Activated CD8-positive, alpha-beta memory T cell treated with anti-CD3 and anti-CD28 coated beads, Interleukin-2, amount 50 U/mL, for 1 hour (primary cell): Measurements from ENCODE around the gene CDC42BPG.
"Not testable (repeated sequence)": the region's sequence is repeated elsewhere in the genome, so short reads cannot be mapped to it uniquely, and the experiment has no call there.

Experiments used
- DNase-seq: peaks from one replicate; pipeline ENCODE4 v3.0.0-alpha.2; 2020; ENCODE audit errors: extremely low read depth

The CDC42BPG gene

GRCh38 chr11:64834723-64835615, 9.5 kb downstream of the CDC42BPG start:
- no peak for DNase-seq

DNA sequence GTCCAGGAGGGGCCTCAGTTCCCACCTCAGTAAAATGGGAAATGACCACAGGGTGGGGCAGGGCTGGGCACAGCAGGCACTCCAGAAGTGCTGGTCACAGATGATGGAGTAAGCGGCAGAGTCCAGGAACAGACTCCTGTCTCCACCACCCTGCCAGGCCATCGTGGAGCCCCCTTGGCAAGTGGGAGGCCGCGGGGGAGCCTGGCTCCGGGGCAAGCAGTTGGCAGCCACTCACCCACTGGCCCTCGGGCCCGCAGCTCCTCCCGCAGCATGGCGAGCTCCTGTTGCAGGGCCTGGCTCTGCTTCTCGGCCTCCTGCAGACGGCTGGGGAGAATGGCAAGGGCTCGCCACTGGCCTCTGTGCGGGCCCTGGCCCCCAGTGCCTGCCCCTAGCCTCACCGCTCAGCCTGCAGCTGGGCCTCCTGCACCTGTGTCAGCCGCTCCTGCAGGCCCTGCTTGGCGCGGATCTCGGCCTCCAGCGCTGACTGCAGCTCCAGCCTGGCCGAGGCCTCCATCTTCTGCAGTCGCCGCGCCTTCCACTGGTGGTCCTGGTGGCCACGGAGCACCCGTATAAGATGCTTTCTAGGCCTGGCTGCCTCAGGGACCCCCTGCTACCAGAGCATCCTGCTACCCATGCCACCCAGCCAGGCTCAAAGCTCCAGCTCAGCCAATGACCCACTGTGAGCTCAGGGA, 10.3 kb downstream of the CDC42BPG start:
- DNase-seq, result no peak

DNA sequence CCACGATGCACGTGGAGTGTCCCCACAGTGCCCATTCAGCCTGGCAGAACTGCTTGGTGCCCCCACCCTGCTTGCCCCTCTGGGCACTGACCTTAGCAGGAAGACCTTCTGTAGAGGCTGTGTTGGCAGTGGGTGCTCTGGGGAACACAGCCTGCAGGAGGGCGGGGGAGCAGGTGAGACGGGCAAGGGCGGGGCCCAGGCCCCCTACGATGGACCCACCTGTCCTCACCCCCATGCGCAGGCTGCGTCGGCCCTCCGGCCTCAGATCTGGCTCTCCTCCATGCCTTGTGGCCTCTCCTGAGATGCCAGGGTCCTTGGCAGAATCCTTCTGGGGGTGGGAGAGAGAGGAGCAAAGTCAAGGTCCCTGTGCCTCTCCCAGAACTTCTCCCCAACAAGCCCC, 10.9 kb downstream of the CDC42BPG start:
- no peak for DNase-seq

DNA sequence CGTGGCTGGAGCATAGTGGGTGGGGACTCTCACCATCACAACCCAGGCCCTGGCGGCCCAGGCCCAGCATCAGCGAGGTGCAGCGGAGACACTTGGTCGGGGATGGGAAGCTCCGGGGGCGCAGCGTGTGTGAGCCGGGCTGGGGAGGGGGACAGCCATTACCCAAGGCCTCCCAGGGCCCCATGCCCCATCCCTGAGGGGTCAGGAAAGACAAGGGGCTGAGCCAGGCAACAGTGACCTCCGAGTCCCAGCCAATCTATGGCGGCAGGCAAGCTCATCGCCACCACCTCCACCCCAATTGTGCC, 11.3 kb downstream of the CDC42BPG start:
- no peak for DNase-seq

DNA sequence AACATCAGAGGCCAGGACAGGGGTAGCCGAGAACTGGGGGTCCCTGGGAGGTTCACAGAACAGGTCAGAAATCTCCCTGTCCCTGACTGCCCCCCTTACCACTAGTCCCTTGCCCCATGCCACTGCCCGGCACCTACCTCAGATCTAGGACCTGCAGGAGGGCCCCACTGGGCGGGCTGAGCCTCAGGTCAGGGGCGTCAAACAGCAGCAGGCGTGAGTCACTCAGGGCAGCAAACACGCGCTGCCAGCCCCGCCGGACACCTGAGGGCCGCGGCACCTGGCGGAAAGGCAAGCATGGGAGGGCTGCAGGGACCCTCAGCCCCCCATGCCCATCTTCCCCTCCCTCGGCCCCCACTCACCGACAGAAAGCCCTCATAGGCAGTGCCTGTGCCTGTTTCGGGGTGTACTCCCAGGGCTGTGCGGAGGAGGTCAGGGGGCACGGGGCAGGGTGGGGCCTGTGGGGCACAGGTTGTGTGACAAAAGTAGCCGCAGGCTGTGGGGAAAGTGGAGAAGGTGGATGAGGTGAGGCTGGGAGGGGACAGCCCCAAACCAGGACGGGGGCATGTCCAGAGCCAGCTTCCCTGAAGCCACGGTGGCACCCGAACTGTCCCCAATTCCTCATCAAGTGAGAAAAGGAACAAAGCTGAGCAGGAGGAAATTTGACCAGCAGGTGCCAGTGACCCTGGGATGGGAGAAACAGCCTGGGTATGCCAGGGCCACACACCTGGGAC, 11.8 kb downstream of the CDC42BPG start:
- DNase-seq, result no peak

DNA sequence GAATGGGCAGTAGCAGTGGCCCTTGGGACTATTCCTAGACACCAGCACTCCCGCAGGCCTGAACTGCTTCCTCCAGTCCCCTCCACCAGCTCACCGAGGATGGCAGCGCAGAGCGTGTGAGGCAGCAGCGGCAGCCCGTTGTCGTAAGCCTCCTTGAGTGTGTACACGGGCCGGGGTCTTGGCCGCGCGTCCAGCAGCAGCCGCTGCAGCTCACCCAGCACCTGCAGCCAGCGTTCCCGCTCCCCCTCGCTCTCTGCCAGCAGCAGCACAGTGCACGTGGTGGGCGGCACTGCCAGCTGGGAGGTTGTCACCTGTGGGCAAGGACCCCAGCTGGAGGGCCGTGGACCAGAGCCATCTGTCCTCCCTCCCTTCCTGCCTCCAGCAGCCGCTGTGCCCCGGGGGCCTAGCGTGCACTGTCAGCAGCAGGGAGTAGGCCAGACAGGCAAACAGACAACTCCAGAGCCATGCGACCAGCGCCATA, 13.0 kb downstream of the CDC42BPG start:
- no peak for DNase-seq

- DNase-seq, result no peak
Measured at GRCh38 chr11:64829536-64830251, 14.8 kb downstream of the CDC42BPG start.

GRCh38 chr11:64827451-64827839, 17.0 kb downstream of the CDC42BPG start:
- DNase-seq, result no peak

- DNase-seq, result no peak
Measured at GRCh38 chr11:64826578-64827450, 17.6 kb downstream of the CDC42BPG start.

DNA sequence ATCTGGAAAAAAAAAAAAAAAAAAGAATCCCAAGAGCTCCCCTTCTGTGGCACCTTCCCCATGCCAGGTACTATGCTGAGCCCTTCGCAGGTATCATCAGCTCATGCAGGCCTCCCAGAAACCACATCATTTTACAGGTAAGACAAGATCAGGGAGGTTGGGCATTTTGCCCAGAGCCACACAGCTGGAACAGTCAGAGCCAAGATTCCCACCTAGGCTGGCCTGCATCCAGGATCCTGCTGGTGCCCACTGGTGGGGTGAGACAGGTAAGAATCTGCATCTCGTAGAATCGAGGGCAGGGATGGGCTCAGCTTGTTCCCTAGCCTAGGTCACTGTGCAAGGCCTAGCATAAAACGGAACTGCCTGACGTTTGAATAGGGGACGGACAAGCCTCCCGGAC, 18.4 kb downstream of the CDC42BPG start:
- no peak for DNase-seq

DNA sequence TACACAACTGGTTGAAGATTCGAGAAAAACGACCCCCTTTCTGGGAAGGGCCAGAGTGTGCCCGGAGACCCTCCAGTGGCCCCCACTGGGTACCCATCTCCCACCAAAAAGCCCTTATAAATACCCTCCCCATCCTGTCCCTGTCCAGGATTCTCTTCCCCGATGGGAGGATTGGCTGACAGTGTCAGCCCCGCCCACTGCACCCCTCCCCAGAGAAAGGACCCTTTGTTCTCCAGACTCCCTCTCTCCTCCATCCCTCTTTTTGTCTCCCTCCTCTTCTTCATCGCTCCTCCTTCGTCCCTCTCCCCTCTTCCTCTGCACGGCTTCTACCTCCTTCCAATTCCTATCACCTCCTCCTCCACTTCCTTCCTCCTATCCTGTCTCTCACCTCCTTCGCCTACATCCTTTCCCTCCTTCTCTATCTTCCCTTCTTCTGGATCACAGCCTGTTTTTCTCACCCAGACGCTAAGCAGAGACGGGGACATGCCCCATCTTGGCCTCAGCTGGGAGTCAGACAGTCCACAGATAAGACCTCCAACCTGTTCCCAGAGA, 20.8 kb downstream of the CDC42BPG start:
- DNase-seq, result no peak

- no peak for DNase-seq
Measured at GRCh38 chr11:64817476-64817875, 27.0 kb downstream of the CDC42BPG start.

DNA sequence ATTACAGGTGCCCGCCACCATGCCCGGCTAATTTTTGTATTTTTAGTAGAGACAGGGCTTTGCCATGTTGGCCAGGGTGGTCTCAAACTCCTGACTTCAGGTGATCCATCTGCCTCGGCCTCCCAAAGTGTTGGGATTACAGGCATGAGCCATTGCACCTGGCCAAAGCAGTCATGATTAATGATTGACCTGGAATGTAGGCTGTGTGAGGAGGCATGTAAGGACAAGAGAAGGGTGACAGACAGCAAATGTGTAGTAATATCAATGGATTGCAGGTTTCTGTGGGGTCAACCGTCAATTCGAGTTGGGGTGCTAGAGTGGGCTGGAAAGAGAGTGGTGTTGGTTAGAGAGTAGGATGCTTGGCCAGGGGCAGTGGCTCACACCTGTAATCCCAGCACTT, 29.0 kb downstream of the CDC42BPG start:
- DNase-seq, result not testable (repeated sequence)

GRCh38 chr11:64814712-64815187, 29.7 kb downstream of the CDC42BPG start:
- DNase-seq, result no peak

DNA sequence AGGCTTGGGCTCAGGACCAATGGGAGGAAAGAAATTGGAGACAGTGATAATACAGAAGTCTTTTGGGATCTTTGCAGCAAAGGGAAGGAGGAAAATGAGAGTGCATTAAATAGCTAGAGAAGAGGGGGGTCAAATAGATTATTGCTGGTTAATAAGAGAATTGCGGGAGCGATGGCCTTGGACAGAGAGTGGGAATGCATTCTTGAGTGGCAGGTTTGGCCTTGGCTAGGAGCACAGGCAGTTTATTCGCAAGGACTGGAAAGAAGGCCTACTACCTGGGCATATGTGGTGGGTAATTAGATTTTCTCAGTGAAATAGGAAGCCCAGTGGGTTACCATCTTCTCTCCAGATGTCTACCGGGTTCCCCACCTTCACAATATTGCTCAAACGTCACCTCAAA, 30.6 kb downstream of the CDC42BPG start:
- DNase-seq, result no peak

DNA sequence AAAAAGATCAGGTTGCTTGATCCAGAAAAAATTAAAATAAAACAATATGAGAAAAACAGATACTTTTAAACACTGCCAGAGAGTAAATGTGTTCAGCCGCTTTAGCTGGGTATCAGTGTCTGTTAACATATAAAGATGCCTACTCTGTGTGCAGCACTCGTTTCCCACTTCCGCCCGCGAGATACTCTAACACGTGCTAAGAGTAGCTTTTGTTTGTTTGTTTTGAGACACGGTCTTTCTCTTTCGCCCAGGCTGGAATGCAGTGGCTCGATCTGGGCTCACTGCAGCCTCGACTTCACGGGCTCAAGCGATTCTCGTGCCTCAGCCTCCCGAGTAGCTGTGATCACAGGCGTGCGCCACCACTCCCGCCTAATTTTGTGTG, 33.6 kb downstream of the CDC42BPG start:
- no peak for DNase-seq

GRCh38 chr11:64810271-64810890, 34.1 kb downstream of the CDC42BPG start, which contains the start of gene MEN1:
Gene MEN1 (minus strand): TSS chr11:64810551. CDS start chr11:64810109, 442 bp downstream.
- peak; percentile 23 for DNase-seq

DNA sequence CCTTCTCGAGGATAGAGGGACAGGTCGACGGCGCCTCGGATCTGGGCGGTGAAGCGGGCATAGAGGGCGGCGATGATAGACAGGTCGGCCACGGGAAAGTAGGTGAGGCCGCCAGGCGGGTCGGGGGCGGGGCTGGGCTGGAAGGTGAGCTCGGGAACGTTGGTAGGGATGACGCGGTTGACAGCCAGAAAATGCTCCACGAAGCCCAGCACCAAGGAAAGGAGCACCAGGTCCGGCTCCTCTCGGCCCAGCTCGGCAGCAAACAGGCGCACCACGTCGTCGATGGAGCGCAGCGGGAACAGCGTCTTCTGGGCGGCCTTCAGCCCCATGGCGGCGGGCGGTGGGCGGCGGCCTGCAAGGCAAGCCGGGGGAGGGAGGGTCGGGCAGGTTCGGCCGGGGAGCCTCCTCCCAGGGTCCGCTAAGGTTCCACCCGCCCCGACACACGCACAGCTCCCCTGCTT, 34.6 kb downstream of the CDC42BPG start:
- no peak for DNase-seq

DNA sequence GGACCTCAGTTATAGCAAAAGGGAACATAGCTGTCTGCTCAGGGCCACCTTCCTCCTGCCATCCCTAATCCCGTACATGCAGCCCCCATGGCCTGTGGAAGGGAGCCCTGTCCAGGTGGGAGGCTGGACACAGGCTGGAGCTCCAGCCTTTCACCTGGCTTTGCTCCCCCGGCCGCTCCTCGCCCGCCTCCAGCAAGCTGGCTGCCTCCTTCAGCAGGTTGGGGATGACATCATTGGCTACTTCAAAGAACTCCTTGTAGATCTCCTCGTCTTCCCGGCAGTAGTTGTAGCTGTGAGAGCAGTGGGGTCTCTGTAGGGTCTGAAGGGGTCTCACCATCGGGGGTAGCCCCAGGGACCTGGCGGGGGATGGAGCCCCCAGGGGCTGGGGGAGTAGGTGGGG, 39.0 kb downstream of the CDC42BPG start:
- no peak for DNase-seq
